HepG2 (cell line): Measurements from ENCODE around the gene RRAS2. TPM values are rescaled to one million over a fixed set of nuclear protein-coding genes. Genes with fewer than 3 reads are reported as not detected.

Experiments used
- ATAC-seq: fragments of 200-7000 bp; cut with Tn5 transposase; 3 replicates; pipeline ENCODE4 v1.9.1; 2020; ENCODE audit warnings: mild to moderate bottlenecking, moderate library complexity
- BruUV-seq: library from RNA; stranded (reverse); fragments of 400-500 nt; replicated peaks from 2 replicates; lab custom pipeline; 2021; lab: Mats Ljungman, UMichigan
- CTCF ChIA-PET: fragments of 300-600 bp; formaldehyde crosslinking; extraction: SDS; loops from one replicate; lab custom pipeline; 2021; ENCODE audit warnings: low total read pairs, inconsistent platforms, low intra/inter-chr PET ratio; lab: Yijun Ruan, JAX
- POLR2A ChIA-PET: fragments of 350-600 bp; sonication (Branson Sonifier 250); formaldehyde crosslinking; loops from one replicate; lab custom pipeline; 2020; ENCODE audit warnings: antibody characterized with exemption, inconsistent platforms; lab: Yijun Ruan, JAX
- DNase-seq: peaks from one replicate; pipeline ENCODE4 v3.0.0-alpha.2; 2015; ENCODE audit warnings: low spot score
- FAIRE-seq: peaks from 3 replicates; lab custom pipeline; 2011; peaks lifted over from hg19 to GRCh38; lab: Jason Lieb, UNC
- H2AFZ ChIP-seq: one replicate; pipeline ENCODE4 v1.6.1; 2011; ENCODE audit warnings: low read length, inconsistent platforms
- H3K27ac ChIP-seq: fragments of 300-600 bp; 3 replicates; pipeline ENCODE4 v1.8.0; 2011; ENCODE audit warnings: mixed run types, mild to moderate bottlenecking, mixed read lengths, low read length, inconsistent platforms; ENCODE audit not compliant: insufficient read depth; ENCODE audit errors: extremely low read length
- H3K27me3 ChIP-seq, 2 experiments: fragments of 200-600 bp in 1 of 2; 2 replicates in 1 of 2; 3 replicates in 1 of 2; pipeline versions ENCODE4 v1.6.0 to v1.8.0; 2011; ENCODE audit warnings: low read length in 2 of 2, mild to moderate bottlenecking in 2 of 2, moderate library complexity in 2 of 2, inconsistent platforms in 1 of 2; ENCODE audit not compliant: insufficient read depth in 2 of 2, control insufficient read depth in 1 of 2
- H3K36me3 ChIP-seq, 2 experiments: fragments of 200-600 bp in 1 of 2; replicated peaks in 1 of 2; 2 replicates in 1 of 2; 3 replicates in 1 of 2; pipeline versions ENCODE4 v1.5.1 to v1.8.0; 2011; ENCODE audit warnings: low read length in 2 of 2, inconsistent platforms in 1 of 2; ENCODE audit not compliant: insufficient read depth in 2 of 2, control insufficient read depth in 1 of 2
- H3K4me1 ChIP-seq: 2 replicates; pipeline ENCODE4 v1.5.1; 2012; ENCODE audit warnings: low read length, inconsistent platforms; ENCODE audit not compliant: insufficient read depth
- H3K4me2 ChIP-seq: 2 replicates; pipeline ENCODE4 v1.6.0; 2011; ENCODE audit warnings: low read depth, low read length, inconsistent platforms
- H3K4me3 ChIP-seq, 3 experiments: fragments of 200-600 bp in 1 of 3; sonication (generic), shearing (Covaris generic) in 1 of 3; replicated peaks in 1 of 3; 2 replicates each; pipeline ENCODE4 v1.5.1; 2011 to 2016; ENCODE audit warnings: low read length in 3 of 3, inconsistent platforms in 2 of 3, low read depth in 2 of 3, mild to moderate bottlenecking in 2 of 3, control low read depth in 1 of 3, mixed read lengths in 1 of 3; ENCODE audit not compliant: insufficient read depth in 1 of 3
- H3K79me2 ChIP-seq: one replicate; pipeline ENCODE4 v1.6.1; 2011; ENCODE audit warnings: low read length, inconsistent platforms; ENCODE audit not compliant: insufficient read depth
- H3K9ac ChIP-seq: 2 replicates; pipeline ENCODE4 v1.6.0; 2011; ENCODE audit warnings: mild to moderate bottlenecking, low read depth, low read length, inconsistent platforms; ENCODE audit not compliant: insufficient read depth
- H3K9me3 ChIP-seq: 2 replicates; pipeline ENCODE4 v1.5.1; 2012; ENCODE audit warnings: mild to moderate bottlenecking, low read length
- H4K20me1 ChIP-seq: 2 replicates; pipeline ENCODE4 v1.6.0; 2011; ENCODE audit warnings: inconsistent platforms, mild to moderate bottlenecking, low read length, moderate library complexity; ENCODE audit not compliant: insufficient read depth
- CBFB ChIP-seq: sonication (generic); formaldehyde crosslinking; IDR thresholded peaks from 2 replicates; pipeline ENCODE4 v1.4.0; 2020; ENCODE audit warnings: missing genetic modification reagents
- DNMT3B ChIP-seq: conservative IDR thresholded peaks from 2 replicates; pipeline ENCODE4 v1.6.1; 2016; ENCODE audit warnings: missing biosample characterization, control low read depth
- MAFK ChIP-seq, 2 experiments: IDR thresholded peaks in 1 of 2; conservative IDR thresholded peaks in 1 of 2; 2 replicates each; pipeline ENCODE4 v1.6.1; 2011; ENCODE audit warnings: improper control_type of control experiment in 2 of 2, low read length in 2 of 2
- PHB2 ChIP-seq: fragments of 450-650 bp; IDR thresholded peaks from 2 replicates; pipeline ENCODE4 v1.6.1; 2018; ENCODE audit not compliant: partially characterized antibody
- SSRP1 ChIP-seq: IDR thresholded peaks from 2 replicates; pipeline ENCODE4 v1.6.1; 2016; ENCODE audit warnings: control low read depth
- TAF1 ChIP-seq: sonication (generic); formaldehyde crosslinking; IDR thresholded peaks from 2 replicates; pipeline ENCODE4 v1.4.0; 2020; ENCODE audit warnings: missing genetic modification reagents
- ZNF234 ChIP-seq: sonication (generic); formaldehyde crosslinking; conservative IDR thresholded peaks from 2 replicates; pipeline ENCODE4 v1.5.1; 2020; ENCODE audit warnings: mild to moderate bottlenecking, missing genetic modification reagents
- ZNF296 ChIP-seq: sonication (generic); formaldehyde crosslinking; conservative IDR thresholded peaks from 2 replicates; pipeline ENCODE4 v1.5.0; 2020; ENCODE audit warnings: mild to moderate bottlenecking, missing genetic modification reagents
- ZNF562 ChIP-seq: sonication (generic); formaldehyde crosslinking; IDR thresholded peaks from 2 replicates; pipeline ENCODE4 v1.8.0; 2022; ENCODE audit warnings: missing genetic modification reagents, borderline replicate concordance
- ZNF749 ChIP-seq: sonication (generic); formaldehyde crosslinking; IDR thresholded peaks from 2 replicates; pipeline ENCODE4 v1.8.0; 2022; ENCODE audit warnings: mild to moderate bottlenecking, missing genetic modification reagents, moderate library complexity, borderline replicate concordance
- in situ Hi-C: cut with HindIII; loops from 2 replicates; pipeline ENCODE4 v1.10.0; 2017; ENCODE audit warnings: low pct_unique_long_range_greater_than_20kb; ENCODE audit not compliant: extremely low pct_ligation_motif_present
- intact Hi-C: fragments of 100-400 bp; cut with micrococcal nuclease; formaldehyde crosslinking; loops from one replicate; pipeline ENCODE4 v1.10.0; 2022; ENCODE audit not compliant: unreplicated experiment
- polyA plus RNA-seq, 8 experiments: library from polyadenylated mRNA; depleted of rRNA in 3 of 8; stranded (reverse) in 7 of 8; unstranded in 1 of 8; fragments of >200 nt; fragmentation: Illumina TruSeq in 4 of 8; extraction: Trizol in 4 of 8; gene quantifications; 2 replicates each; pipeline versions ENCODE4 v1.2.1 to v1.2.3, GENCODE V29; 2011 to 2016; ENCODE audit warnings: low read depth in 4 of 8, missing spikeins in 1 of 8, mixed read lengths in 1 of 8; ENCODE audit not compliant: insufficient read depth in 1 of 8
- total RNA-seq, 5 experiments: library from RNA; depleted of rRNA; stranded (reverse); fragments of >200 nt; fragmentation: Illumina TruSeq; extraction: Trizol; gene quantifications; 2 replicates each; pipeline ENCODE4 v1.2.3, GENCODE V29; 2016; ENCODE audit warnings: low read depth in 1 of 5
- TF ChIP-seq, protein P1 (sequence below): IDR thresholded peaks from 2 replicates; pipeline ENCODE4 v1.6.1; 2016
- TF ChIP-seq, protein P2 (sequence below): sonication (generic); formaldehyde crosslinking; IDR thresholded peaks from 2 replicates; pipeline ENCODE4 v1.4.0; 2020; ENCODE audit warnings: missing genetic modification reagents

Gene RRAS2
- total and polyA plus RNA-seq, 2 of the 13 experiments (the other 11 are each of a cell fraction or from before 2014, with no cell fraction given), result 19.0 to 44.1 TPM

DNA sequence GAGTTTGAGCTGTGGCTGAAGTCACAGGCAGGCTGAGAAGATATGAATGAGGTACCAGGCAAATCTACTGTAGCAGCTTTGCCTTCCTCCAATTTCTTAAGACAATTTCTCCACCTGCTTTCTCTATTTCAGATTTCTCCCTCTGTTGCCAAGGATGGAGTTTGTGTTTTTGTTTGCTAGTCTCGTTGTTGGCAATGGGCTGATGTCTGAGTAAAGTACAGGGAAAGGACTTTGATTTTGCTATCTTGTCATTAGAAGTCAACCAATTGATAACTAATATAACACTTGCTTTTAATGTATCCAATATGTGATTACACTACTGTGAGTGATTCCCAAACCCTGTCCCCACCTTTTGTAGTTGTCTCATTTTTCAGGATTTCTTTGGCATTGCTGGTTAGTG, 40.1 kb upstream of the RRAS2 start (continued):
- TF ChIP-seq DNMT3B (no peak), SSRP1 (CRISPR knock-in tag) (no peak)

DNA sequence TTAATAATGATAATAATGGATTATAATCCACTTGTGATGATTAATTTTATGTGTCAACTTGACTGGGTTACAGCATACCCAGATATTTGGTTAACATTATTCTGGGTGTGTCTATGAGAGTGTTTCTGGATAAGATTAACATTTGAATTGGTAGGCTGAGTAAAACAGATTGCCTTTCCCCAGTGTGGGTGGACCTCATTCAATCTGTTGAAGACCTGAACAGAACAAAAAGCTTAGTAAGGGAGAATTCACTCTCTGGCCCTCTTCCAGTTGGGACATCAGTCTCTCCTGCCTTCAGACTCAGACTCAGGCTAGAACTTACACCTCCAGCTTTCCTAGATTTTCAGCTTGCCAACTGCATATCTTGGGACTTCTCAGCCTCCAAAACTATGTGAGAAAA, 37.3 kb upstream of the RRAS2 start:
- Histone ChIP-seq H3K9me3 (no peaks in the 10 kb centered on the region), H3K4me3 (no peak overlapping the region), H3K4me2 (no peak overlapping the region), H3K27ac (no peak overlapping the region), H3K79me2 (no peaks in the 10 kb centered on the region), H3K9ac (no peak overlapping the region), H3K36me3 (no peaks in the 10 kb centered on the region), H2AFZ (no peak overlapping the region), H3K4me1 (no peaks in the 10 kb centered on the region), H3K27me3 (no peaks in the 10 kb centered on the region), H4K20me1 (no peaks in the 10 kb centered on the region)
- no peak for FAIRE-seq
- intact Hi-C loops, result no loop called here
- BruUV-seq, result no TSS peak
- TF ChIP-seq CBFB (CRISPR knock-in tag) (no peak), ZNF749 (CRISPR knock-in tag) (no peak), PHB2 (no peak), ZNF234 (no peak), TAF1 (CRISPR knock-in tag) (no peak), MAFK (conservative IDR thresholded peaks at IDR 0.05 in 1 of 2, IDR thresholded peaks at IDR 0.05 in 1 of 2; ENCODE audit: low read length in 2 of 2) (no peak), ZNF562 (CRISPR knock-in tag) (no peak), ZNF296 (CRISPR knock-in tag) (no peak)
- TF ChIP-seq, protein P1, sequence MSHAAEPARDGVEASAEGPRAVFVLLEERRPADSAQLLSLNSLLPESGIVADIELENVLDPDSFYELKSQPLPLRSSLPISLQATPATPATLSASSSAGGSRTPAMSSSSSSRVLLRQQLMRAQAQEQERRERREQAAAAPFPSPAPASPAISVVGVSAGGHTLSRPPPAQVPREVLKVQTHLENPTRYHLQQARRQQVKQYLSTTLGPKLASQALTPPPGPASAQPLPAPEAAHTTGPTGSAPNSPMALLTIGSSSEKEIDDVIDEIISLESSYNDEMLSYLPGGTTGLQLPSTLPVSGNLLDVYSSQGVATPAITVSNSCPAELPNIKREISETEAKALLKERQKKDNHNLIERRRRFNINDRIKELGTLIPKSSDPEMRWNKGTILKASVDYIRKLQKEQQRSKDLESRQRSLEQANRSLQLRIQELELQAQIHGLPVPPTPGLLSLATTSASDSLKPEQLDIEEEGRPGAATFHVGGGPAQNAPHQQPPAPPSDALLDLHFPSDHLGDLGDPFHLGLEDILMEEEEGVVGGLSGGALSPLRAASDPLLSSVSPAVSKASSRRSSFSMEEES (CRISPR knock-in tag), result no peak
- TF ChIP-seq, protein P2, sequence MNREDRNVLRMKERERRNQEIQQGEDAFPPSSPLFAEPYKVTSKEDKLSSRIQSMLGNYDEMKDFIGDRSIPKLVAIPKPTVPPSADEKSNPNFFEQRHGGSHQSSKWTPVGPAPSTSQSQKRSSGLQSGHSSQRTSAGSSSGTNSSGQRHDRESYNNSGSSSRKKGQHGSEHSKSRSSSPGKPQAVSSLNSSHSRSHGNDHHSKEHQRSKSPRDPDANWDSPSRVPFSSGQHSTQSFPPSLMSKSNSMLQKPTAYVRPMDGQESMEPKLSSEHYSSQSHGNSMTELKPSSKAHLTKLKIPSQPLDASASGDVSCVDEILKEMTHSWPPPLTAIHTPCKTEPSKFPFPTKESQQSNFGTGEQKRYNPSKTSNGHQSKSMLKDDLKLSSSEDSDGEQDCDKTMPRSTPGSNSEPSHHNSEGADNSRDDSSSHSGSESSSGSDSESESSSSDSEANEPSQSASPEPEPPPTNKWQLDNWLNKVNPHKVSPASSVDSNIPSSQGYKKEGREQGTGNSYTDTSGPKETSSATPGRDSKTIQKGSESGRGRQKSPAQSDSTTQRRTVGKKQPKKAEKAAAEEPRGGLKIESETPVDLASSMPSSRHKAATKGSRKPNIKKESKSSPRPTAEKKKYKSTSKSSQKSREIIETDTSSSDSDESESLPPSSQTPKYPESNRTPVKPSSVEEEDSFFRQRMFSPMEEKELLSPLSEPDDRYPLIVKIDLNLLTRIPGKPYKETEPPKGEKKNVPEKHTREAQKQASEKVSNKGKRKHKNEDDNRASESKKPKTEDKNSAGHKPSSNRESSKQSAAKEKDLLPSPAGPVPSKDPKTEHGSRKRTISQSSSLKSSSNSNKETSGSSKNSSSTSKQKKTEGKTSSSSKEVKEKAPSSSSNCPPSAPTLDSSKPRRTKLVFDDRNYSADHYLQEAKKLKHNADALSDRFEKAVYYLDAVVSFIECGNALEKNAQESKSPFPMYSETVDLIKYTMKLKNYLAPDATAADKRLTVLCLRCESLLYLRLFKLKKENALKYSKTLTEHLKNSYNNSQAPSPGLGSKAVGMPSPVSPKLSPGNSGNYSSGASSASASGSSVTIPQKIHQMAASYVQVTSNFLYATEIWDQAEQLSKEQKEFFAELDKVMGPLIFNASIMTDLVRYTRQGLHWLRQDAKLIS (CRISPR knock-in tag), result no peak
- in situ Hi-C loops, result no loop called here
- ChIA-PET CTCF (no interaction called here), POLR2A (no interaction called here)
- no peak for ATAC-seq
- no peak for DNase-seq
